CD4-positive, alpha-beta T cell (primary cell): ENCODE measurements around the gene CCL13. TPM values are rescaled to one million over a fixed set of nuclear protein-coding genes. Genes with fewer than 3 reads are reported as not detected.
"Not testable (repeated sequence)": the region's sequence is repeated elsewhere in the genome, so short reads cannot be mapped to it uniquely, and the experiment has no call there.

Experiments used
- ATAC-seq: fragments of 200-7000 bp; cut with Tn5 transposase; one replicate; pipeline ENCODE4 v1.10.0; 2022; ENCODE audit warnings: mild to moderate bottlenecking; ENCODE audit not compliant: poor library complexity
- CTCF ChIA-PET: fragments of 350-600 bp; sonication (Branson Sonifier 250); formaldehyde crosslinking; loops from one replicate; lab custom pipeline; 2021; ENCODE audit warnings: antibody characterized with exemption, inconsistent platforms; lab: Charles Lee
- POLR2A ChIA-PET: fragments of 350-600 bp; sonication (Branson Sonifier 250); formaldehyde crosslinking; loops from one replicate; lab custom pipeline; 2021; ENCODE audit warnings: antibody characterized with exemption, inconsistent platforms; lab: Charles Lee
- DNase-seq, 14 experiments: peaks; one replicate each; pipeline ENCODE4 v3.0.0-alpha.2; 2013 to 2020; ENCODE audit warnings: mixed read lengths in 2 of 14
- H3K27ac ChIP-seq, 2 donors: one replicate each; pipeline versions ENCODE4 v1.5.1 to v1.7.0; 2013; ENCODE audit warnings: low read length in 2 of 2, low read depth in 1 of 2, mild to moderate bottlenecking in 1 of 2
- H3K27me3 ChIP-seq, 2 experiments: 1 replicate in 1 of 2; 2 replicates in 1 of 2; pipeline versions ENCODE4 v1.6.1 to v1.7.0; 2013; ENCODE audit warnings: low read length in 2 of 2, control low read depth in 1 of 2, mild to moderate bottlenecking in 1 of 2, moderate library complexity in 1 of 2; ENCODE audit not compliant: insufficient read depth in 2 of 2, control insufficient read depth in 1 of 2
- H3K36me3 ChIP-seq: one replicate; pipeline ENCODE4 v1.6.1; 2013; ENCODE audit warnings: low read length, control low read depth; ENCODE audit not compliant: insufficient read depth
- H3K4me1 ChIP-seq: one replicate; pipeline ENCODE4 v1.6.1; 2013; ENCODE audit warnings: low read length, control low read depth; ENCODE audit not compliant: insufficient read depth
- H3K4me3 ChIP-seq: one replicate; pipeline ENCODE4 v1.5.1; 2013; ENCODE audit warnings: mild to moderate bottlenecking, low read length, moderate library complexity
- H3K9me3 ChIP-seq, 2 experiments: 1 replicate in 1 of 2; 2 replicates in 1 of 2; pipeline versions ENCODE4 v1.6.1 to v1.7.0; 2013; ENCODE audit warnings: low read length in 2 of 2, mild to moderate bottlenecking in 2 of 2, control low read depth in 1 of 2, moderate library complexity in 1 of 2; ENCODE audit not compliant: control insufficient read depth in 1 of 2, insufficient read depth in 1 of 2
- H3K27ac Mint-ChIP-seq: one replicate; pipeline ENCODE4 v1.8.0; 2020; ENCODE audit warnings: mixed read lengths
- H3K27me3 Mint-ChIP-seq: one replicate; pipeline ENCODE4 v1.8.0; 2021; ENCODE audit warnings: mixed read lengths
- H3K36me3 Mint-ChIP-seq: one replicate; pipeline ENCODE4 v1.8.0; 2021; ENCODE audit warnings: low read depth, mixed read lengths
- H3K4me1 Mint-ChIP-seq: one replicate; pipeline ENCODE4 v1.8.0; 2021; ENCODE audit warnings: low read depth, mixed read lengths
- H3K4me3 Mint-ChIP-seq: one replicate; pipeline ENCODE4 v1.8.0; 2020; ENCODE audit warnings: mild to moderate bottlenecking, mixed read lengths
- H3K9me3 Mint-ChIP-seq: one replicate; pipeline ENCODE4 v1.8.0; 2020; ENCODE audit warnings: mixed read lengths
- CTCF ChIP-seq: fragments of 200-600 bp; IDR thresholded peaks from one replicate; pipeline ENCODE4 v1.8.0; 2022; ENCODE audit warnings: antibody characterized with exemption, mild to moderate bottlenecking
- intact Hi-C, 2 experiments: fragments of 100-400 bp; cut with DNase I in 1 of 2; cut with micrococcal nuclease in 1 of 2; formaldehyde crosslinking; loops; one replicate each; pipeline versions ENCODE4 v1.15.1 to v1.9.0; 2023 to 2025; cut with DNase I, micrococcal nuclease
- total RNA-seq, 174 experiments: library from RNA in 2 of 174; stranded (reverse) in 2 of 174; gene quantifications; one replicate each; pipeline ENCODE4 v1.2.3 and lab custom pipeline; 2021 to 2026

Gene CCL13
- total RNA-seq, 2 experiments from 2014 or later = not detected

- H3K4me3 Mint-ChIP-seq = no peak overlapping the region
- Histone ChIP-seq H3K4me3 (no peak overlapping the region), H3K4me1 (no peaks in the 10 kb centered on the region), H3K9me3 (no peaks in the 10 kb centered on the region), H3K27me3 (peaks cover 0 to 4% of the 10 kb centered on the region in 2 experiments), H3K27ac (no peak overlapping the region), H3K36me3 (no peaks in the 10 kb centered on the region)
- no peak overlapping the region for H3K27ac Mint-ChIP-seq
- peaks cover 8% of the 10 kb centered on the region for H3K27me3 Mint-ChIP-seq
- CTCF ChIA-PET = interaction anchor here (1.5 kb wide), 1 partner anchor 11 kb away, joined by 3 read pairs; no protein-coding TSS in a partner anchor
- no peaks in the 10 kb centered on the region for H3K4me1 Mint-ChIP-seq
- TF ChIP-seq CTCF = no peak
- H3K9me3 Mint-ChIP-seq = peaks cover 5% of the 10 kb centered on the region
- POLR2A ChIA-PET = no interaction called here
- intact Hi-C loops = no loop called here
- DNase-seq = no peak
- no peak for ATAC-seq
- H3K36me3 Mint-ChIP-seq = no peaks in the 10 kb centered on the region
These were observed 34.3 kb upstream of the CCL13 start for GRCh38 chr17:34321964-34322363.

GRCh38 chr17:34327580-34327979, 28.7 kb upstream of the CCL13 start:
- POLR2A ChIA-PET, H3K27ac ChIP-seq, CTCF ChIA-PET: not testable (repeated sequence)

GRCh38 chr17:34337701-34338100, 18.6 kb upstream of the CCL13 start:
- no peaks in the 10 kb centered on the region for H3K4me1 ChIP-seq
- Mint-ChIP-seq H3K4me1 (no peaks in the 10 kb centered on the region), H3K9me3 (no peaks in the 10 kb centered on the region), H3K27ac (no peak overlapping the region), H3K4me3 (no peak overlapping the region), H3K36me3 (no peaks in the 10 kb centered on the region), H3K27me3 (peaks cover 49% of the 10 kb centered on the region)
- ATAC-seq (no peak), DNase-seq (no peak)
- TF ChIP-seq CTCF = no peak
- ChIA-PET POLR2A (no interaction called here), CTCF (no interaction called here)
- no peaks in the 10 kb centered on the region for H3K36me3 ChIP-seq
- no peaks in the 10 kb centered on the region for H3K9me3 ChIP-seq
- intact Hi-C loops = no loop called here
- no peak overlapping the region for H3K4me3 ChIP-seq
- H3K27ac ChIP-seq = no peak overlapping the region
- H3K27me3 ChIP-seq = no peaks in the 10 kb centered on the region

More at GRCh38 chr17:34327580-34327979, 28.7 kb upstream of the CCL13 start:
- H3K9me3 ChIP-seq, H3K36me3 Mint-ChIP-seq, ATAC-seq, H3K4me1 ChIP-seq, H3K27ac Mint-ChIP-seq, DNase-seq, intact Hi-C loops, H3K4me3 ChIP-seq, H3K36me3 ChIP-seq, H3K4me1 Mint-ChIP-seq, H3K27me3 ChIP-seq, H3K4me3 Mint-ChIP-seq, H3K9me3 Mint-ChIP-seq: not testable (repeated sequence)
- H3K27me3 Mint-ChIP-seq = peaks cover 18% of the 10 kb centered on the region

- Histone ChIP-seq H3K4me3 (no peak overlapping the region), H3K27ac (no peak overlapping the region), H3K36me3 (no peaks in the 10 kb centered on the region), H3K27me3 (peaks cover 0 to 12% of the 10 kb centered on the region in 2 experiments), H3K9me3 (no peaks in the 10 kb centered on the region), H3K4me1 (no peaks in the 10 kb centered on the region)
- no peak for TF ChIP-seq CTCF
- Mint-ChIP-seq H3K9me3 (no peaks in the 10 kb centered on the region), H3K27me3 (peaks cover 60% of the 10 kb centered on the region), H3K4me3 (no peak overlapping the region), H3K27ac (no peak overlapping the region), H3K4me1 (no peaks in the 10 kb centered on the region), H3K36me3 (no peaks in the 10 kb centered on the region)
- intact Hi-C loops = no loop called here
- ATAC-seq (no peak), DNase-seq (no peak)
- POLR2A ChIA-PET = no interaction called here
- CTCF ChIA-PET = no interaction called here
These were observed 17.0 kb upstream of the CCL13 start for GRCh38 chr17:34339138-34339770.
